ENCODE data around the gene SHB.

SHB gene

DNA sequence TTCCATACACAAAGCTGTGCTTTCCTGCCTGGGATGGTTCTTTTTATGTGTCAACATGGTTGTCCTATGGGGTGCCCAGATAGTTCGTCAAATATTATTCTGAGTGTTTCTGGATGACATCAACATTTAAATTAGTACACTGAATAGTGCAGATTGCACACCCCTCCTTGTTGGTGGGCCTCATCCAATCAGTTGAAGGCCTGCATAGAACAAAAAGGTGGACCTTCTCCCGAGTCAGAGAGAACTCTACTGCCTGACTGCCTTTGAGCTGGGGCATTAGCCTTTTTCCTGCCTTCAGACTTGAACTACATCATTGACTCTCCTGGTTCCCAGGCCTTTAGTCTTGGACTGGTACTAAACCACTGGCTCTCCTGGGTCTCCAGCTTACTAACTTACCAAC, 80.4 kb downstream of the SHB start:
- Histone ChIP-seq H3K4me2 (ENCODE audit: low read length) (no peak overlapping the region), H3K4me3 (ENCODE audit: low read length) (no peak overlapping the region), H4K20me1 (ENCODE audit: insufficient read depth, low read length) (no peaks in the 10 kb centered on the region), H3K79me2 (ENCODE audit: low read length) (no peaks in the 10 kb centered on the region), H3K27me3 (ENCODE audit: low read depth, low read length) (no peaks in the 10 kb centered on the region), H3K4me1 (ENCODE audit: low read length) (peaks cover 14% of the 10 kb centered on the region), H3K27ac (ENCODE audit: low read length) (no peak overlapping the region), H3K36me3 (replicated peaks; ENCODE audit: low read depth, low read length) (no peaks in the 10 kb centered on the region), H3K9ac (ENCODE audit: low read length) (no peak overlapping the region), H3K9me3 (ENCODE audit: insufficient read depth, low read length) (no peaks in the 10 kb centered on the region), H2AFZ (ENCODE audit: low read depth, low read length) (no peak overlapping the region)
- TF ChIP-seq, protein P1, sequence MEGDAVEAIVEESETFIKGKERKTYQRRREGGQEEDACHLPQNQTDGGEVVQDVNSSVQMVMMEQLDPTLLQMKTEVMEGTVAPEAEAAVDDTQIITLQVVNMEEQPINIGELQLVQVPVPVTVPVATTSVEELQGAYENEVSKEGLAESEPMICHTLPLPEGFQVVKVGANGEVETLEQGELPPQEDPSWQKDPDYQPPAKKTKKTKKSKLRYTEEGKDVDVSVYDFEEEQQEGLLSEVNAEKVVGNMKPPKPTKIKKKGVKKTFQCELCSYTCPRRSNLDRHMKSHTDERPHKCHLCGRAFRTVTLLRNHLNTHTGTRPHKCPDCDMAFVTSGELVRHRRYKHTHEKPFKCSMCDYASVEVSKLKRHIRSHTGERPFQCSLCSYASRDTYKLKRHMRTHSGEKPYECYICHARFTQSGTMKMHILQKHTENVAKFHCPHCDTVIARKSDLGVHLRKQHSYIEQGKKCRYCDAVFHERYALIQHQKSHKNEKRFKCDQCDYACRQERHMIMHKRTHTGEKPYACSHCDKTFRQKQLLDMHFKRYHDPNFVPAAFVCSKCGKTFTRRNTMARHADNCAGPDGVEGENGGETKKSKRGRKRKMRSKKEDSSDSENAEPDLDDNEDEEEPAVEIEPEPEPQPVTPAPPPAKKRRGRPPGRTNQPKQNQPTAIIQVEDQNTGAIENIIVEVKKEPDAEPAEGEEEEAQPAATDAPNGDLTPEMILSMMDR (IDR thresholded peaks at IDR 0.05; ENCODE audit: low read depth, low read length), result no peak
- no peak for TF ChIP-seq EZH2phosphoT487 (IDR thresholded peaks at IDR 0.05; ENCODE audit: low read depth)

DNA sequence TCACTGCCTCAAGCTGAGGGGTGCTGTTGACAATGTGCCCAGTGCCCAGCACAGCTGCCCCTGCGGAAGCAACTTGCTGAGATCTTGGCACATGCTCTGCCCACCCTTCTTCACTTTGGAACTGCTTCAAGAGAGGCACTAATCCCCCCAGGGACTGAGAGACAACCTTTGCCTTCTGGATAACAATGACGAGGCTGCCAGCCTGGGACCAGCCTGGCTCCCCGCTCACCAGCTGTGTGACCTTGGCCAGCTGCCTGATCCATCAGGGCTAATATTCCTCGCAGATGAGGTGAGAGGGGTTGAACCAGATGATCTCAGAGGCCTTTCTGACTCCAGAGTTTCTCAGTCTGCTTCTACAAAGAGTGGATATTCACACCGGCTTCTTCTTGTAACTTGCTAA, 81.0 kb downstream of the SHB start:
- Histone ChIP-seq H3K79me2 (ENCODE audit: low read length) (no peaks in the 10 kb centered on the region), H3K27me3 (ENCODE audit: low read depth, low read length) (no peaks in the 10 kb centered on the region), H2AFZ (ENCODE audit: low read depth, low read length) (no peak overlapping the region), H3K4me3 (ENCODE audit: low read length) (no peak overlapping the region), H4K20me1 (ENCODE audit: insufficient read depth, low read length) (no peaks in the 10 kb centered on the region), H3K4me2 (ENCODE audit: low read length) (no peak overlapping the region), H3K4me1 (ENCODE audit: low read length) (peaks cover 11% of the 10 kb centered on the region), H3K9ac (ENCODE audit: low read length) (no peak overlapping the region), H3K9me3 (ENCODE audit: insufficient read depth, low read length) (no peaks in the 10 kb centered on the region), H3K36me3 (replicated peaks; ENCODE audit: low read depth, low read length) (no peaks in the 10 kb centered on the region), H3K27ac (ENCODE audit: low read length) (no peak overlapping the region)
- no peak for TF ChIP-seq EZH2phosphoT487 (IDR thresholded peaks at IDR 0.05; ENCODE audit: low read depth)
- TF ChIP-seq, protein P1 (IDR thresholded peaks at IDR 0.05; ENCODE audit: low read depth, low read length), result no peak

DNA sequence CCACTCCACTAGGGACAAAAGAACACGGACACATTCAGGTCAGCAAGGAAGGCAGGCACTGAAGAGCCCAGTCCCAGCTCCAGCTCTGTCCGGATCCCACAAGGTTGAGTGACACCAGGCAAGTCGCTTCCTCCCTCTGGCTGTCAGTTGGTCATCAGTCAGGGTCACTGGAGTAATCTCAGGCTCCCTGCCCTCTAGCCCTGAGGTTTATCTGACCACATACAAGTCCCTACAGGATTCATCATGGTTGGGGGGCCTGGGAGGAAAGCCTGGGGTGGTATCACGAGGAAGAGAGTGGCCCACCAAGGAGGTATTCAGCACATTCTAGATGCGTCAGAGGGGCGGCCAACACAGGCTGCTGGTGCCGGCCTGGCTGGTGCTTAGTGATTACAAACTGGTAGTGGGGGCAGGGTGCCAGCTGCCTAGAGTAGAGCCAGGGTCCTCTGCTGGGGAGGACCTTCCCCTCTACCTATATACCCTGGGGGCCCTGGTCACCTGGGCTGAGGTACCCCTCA, 81.5 kb downstream of the SHB start:
- H3K4me1 ChIP-seq (ENCODE audit: low read length), result peaks cover 6% of the 10 kb centered on the region
- H3K79me2 ChIP-seq (ENCODE audit: low read length), result no peaks in the 10 kb centered on the region
- no peak overlapping the region for H3K27ac ChIP-seq (ENCODE audit: low read length)
- no peaks in the 10 kb centered on the region for H3K27me3 ChIP-seq (ENCODE audit: low read depth, low read length)
- no peak overlapping the region for H3K4me2 ChIP-seq (ENCODE audit: low read length)
- H3K4me3 ChIP-seq (ENCODE audit: low read length), result no peak overlapping the region
- H2AFZ ChIP-seq (ENCODE audit: low read depth, low read length), result no peak overlapping the region
- no peaks in the 10 kb centered on the region for H3K9me3 ChIP-seq (ENCODE audit: insufficient read depth, low read length)
- H4K20me1 ChIP-seq (ENCODE audit: insufficient read depth, low read length), result no peaks in the 10 kb centered on the region
- no peak overlapping the region for H3K9ac ChIP-seq (ENCODE audit: low read length)
- no peaks in the 10 kb centered on the region for H3K36me3 ChIP-seq (replicated peaks; ENCODE audit: low read depth, low read length)
- TF ChIP-seq EZH2phosphoT487 (IDR thresholded peaks at IDR 0.05; ENCODE audit: low read depth), result no peak
- TF ChIP-seq, protein P1 (IDR thresholded peaks at IDR 0.05; ENCODE audit: low read depth, low read length), result no peak

DNA sequence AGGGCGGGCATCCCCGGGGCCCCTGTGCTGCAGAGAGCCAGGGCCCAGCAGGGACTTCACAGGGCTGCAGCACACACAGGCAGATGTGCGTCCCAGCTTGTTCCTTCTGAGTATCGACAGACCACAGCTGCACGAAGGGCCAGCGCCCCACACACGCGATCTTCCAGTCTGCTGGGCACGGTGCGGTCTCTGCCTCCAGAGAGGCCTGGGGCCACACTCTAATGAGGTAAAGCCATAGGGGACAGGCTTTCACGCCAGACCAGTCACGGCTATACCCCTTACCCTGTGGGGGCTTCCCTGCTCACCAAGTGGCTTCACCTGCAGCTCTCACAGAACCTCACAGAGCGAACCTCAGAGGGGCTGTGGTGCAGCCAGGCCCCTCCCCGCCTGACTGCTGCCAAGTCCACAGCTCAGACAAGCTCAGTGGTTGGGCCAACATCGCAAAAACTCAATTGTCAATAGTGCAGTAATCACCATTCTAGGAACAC, 82.2 kb downstream of the SHB start:
- no peak overlapping the region for H3K27ac ChIP-seq (ENCODE audit: low read length)
- H3K79me2 ChIP-seq (ENCODE audit: low read length), result no peaks in the 10 kb centered on the region
- H2AFZ ChIP-seq (ENCODE audit: low read depth, low read length), result no peak overlapping the region
- H4K20me1 ChIP-seq (ENCODE audit: insufficient read depth, low read length), result no peaks in the 10 kb centered on the region
- TF ChIP-seq, protein P1 (IDR thresholded peaks at IDR 0.05; ENCODE audit: low read depth, low read length), result no peak
- TF ChIP-seq EZH2phosphoT487 (IDR thresholded peaks at IDR 0.05; ENCODE audit: low read depth), result no peak
- H3K36me3 ChIP-seq (replicated peaks; ENCODE audit: low read depth, low read length), result no peaks in the 10 kb centered on the region
- H3K4me2 ChIP-seq (ENCODE audit: low read length), result no peak overlapping the region
- H3K4me3 ChIP-seq (ENCODE audit: low read length), result no peak overlapping the region
- H3K9ac ChIP-seq (ENCODE audit: low read length), result no peak overlapping the region
- H3K9me3 ChIP-seq (ENCODE audit: insufficient read depth, low read length), result no peaks in the 10 kb centered on the region
- H3K4me1 ChIP-seq (ENCODE audit: low read length), result peaks cover 6% of the 10 kb centered on the region
- no peaks in the 10 kb centered on the region for H3K27me3 ChIP-seq (ENCODE audit: low read depth, low read length)
